Measurements from ENCODE around the gene ADAMTS18.

The ADAMTS18 gene

GRCh38 chr16:77233799-77234519, 200.9 kb downstream of the ADAMTS18 start:
- no peak for TF ChIP-seq CTCF (IDR thresholded peaks at IDR 0.05; ENCODE audit: poor library complexity, severe bottlenecking)
- no peaks in the 10 kb centered on the region for H3K27me3 ChIP-seq (ENCODE audit: insufficient read depth, poor library complexity, severe bottlenecking)
- H3K27ac ChIP-seq (ENCODE audit: poor library complexity, severe bottlenecking): no peak overlapping the region
- no peaks in the 10 kb centered on the region for H3K9me3 ChIP-seq (ENCODE audit: severe bottlenecking)
- ATAC-seq (ENCODE audit: low read depth): no peak
- DNase-seq (ENCODE audit: low spot score): no peak
- no peaks in the 10 kb centered on the region for H3K4me1 ChIP-seq (ENCODE audit: insufficient read depth, poor library complexity, severe bottlenecking)
- no peaks in the 10 kb centered on the region for H3K36me3 ChIP-seq (ENCODE audit: low read depth)
- H3K4me3 ChIP-seq (ENCODE audit: severe bottlenecking): no peak overlapping the region
